Mesenchymal stem cell (in vitro differentiated cells and primary cell): ENCODE data around the gene SIDT1.

ENCODE experiments used
- DNase-seq: peaks from one replicate; pipeline ENCODE4 v3.0.0-alpha.2; 2013
- H2AFZ ChIP-seq: one replicate; pipeline ENCODE4 v1.6.1; 2013; ENCODE audit warnings: low read depth, mild to moderate bottlenecking, control low read depth, inconsistent platforms, low read length, moderate library complexity
- H2AK5ac ChIP-seq: 2 replicates; pipeline ENCODE4 v1.6.1; 2013; ENCODE audit warnings: low read length, moderate library complexity, mild to moderate bottlenecking, inconsistent platforms; ENCODE audit not compliant: severe bottlenecking
- H2BK120ac ChIP-seq: one replicate; pipeline ENCODE4 v1.6.1; 2013; ENCODE audit warnings: low read depth, mild to moderate bottlenecking, inconsistent platforms, low read length, moderate library complexity
- H2BK12ac ChIP-seq, 2 experiments: one replicate each; pipeline ENCODE4 v1.6.1; 2013; ENCODE audit warnings: inconsistent platforms in 2 of 2, low read length in 2 of 2, mild to moderate bottlenecking in 2 of 2, moderate library complexity in 2 of 2, control low read depth in 1 of 2
- H2BK15ac ChIP-seq: one replicate; pipeline ENCODE4 v1.6.1; 2013; ENCODE audit warnings: mild to moderate bottlenecking, low read depth, inconsistent platforms; ENCODE audit not compliant: poor library complexity, severe bottlenecking
- H2BK5ac ChIP-seq: 2 replicates; pipeline ENCODE4 v1.6.1; 2013; ENCODE audit warnings: low read depth, mild to moderate bottlenecking, low read length, control low read depth, inconsistent platforms; ENCODE audit not compliant: poor library complexity, severe bottlenecking
- H3K14ac ChIP-seq, 2 experiments: one replicate each; pipeline ENCODE4 v1.6.1; 2013; ENCODE audit warnings: inconsistent platforms in 2 of 2, low read length in 2 of 2, control low read depth in 1 of 2, mild to moderate bottlenecking in 1 of 2, moderate library complexity in 1 of 2
- H3K18ac ChIP-seq, 2 experiments: one replicate each; pipeline ENCODE4 v1.6.1; 2013; ENCODE audit warnings: inconsistent platforms in 2 of 2, low read length in 2 of 2, control low read depth in 1 of 2, low read depth in 1 of 2, mild to moderate bottlenecking in 1 of 2
- H3K23ac ChIP-seq, 2 experiments: one replicate each; pipeline ENCODE4 v1.6.1; 2013; ENCODE audit warnings: inconsistent platforms in 2 of 2, low read length in 2 of 2, mild to moderate bottlenecking in 2 of 2, moderate library complexity in 2 of 2, control low read depth in 1 of 2
- H3K27ac ChIP-seq: 2 replicates; pipeline ENCODE4 v1.5.1; 2013; ENCODE audit warnings: mild to moderate bottlenecking, moderate library complexity, low read length, control low read depth, inconsistent platforms; ENCODE audit not compliant: poor library complexity, severe bottlenecking
- H3K27me3 ChIP-seq, 2 experiments: 2 replicates each; pipeline versions ENCODE4 v1.6.1 to v1.7.0; 2013; ENCODE audit warnings: low read length in 2 of 2, mild to moderate bottlenecking in 2 of 2, moderate library complexity in 2 of 2, control low read depth in 1 of 2, inconsistent platforms in 1 of 2; ENCODE audit not compliant: control insufficient read depth in 1 of 2, insufficient read depth in 1 of 2
- H3K36me3 ChIP-seq, 2 experiments: 2 replicates each; pipeline versions ENCODE4 v1.6.1 to v1.7.0; 2013; ENCODE audit warnings: low read length in 2 of 2, control low read depth in 1 of 2, inconsistent platforms in 1 of 2, low read depth in 1 of 2, mild to moderate bottlenecking in 1 of 2; ENCODE audit not compliant: insufficient read depth in 2 of 2, control insufficient read depth in 1 of 2
- H3K4ac ChIP-seq, 2 experiments: one replicate each; pipeline ENCODE4 v1.6.1; 2013; ENCODE audit warnings: inconsistent platforms in 2 of 2, low read length in 2 of 2, mild to moderate bottlenecking in 2 of 2, moderate library complexity in 2 of 2, control low read depth in 1 of 2, low read depth in 1 of 2
- H3K4me1 ChIP-seq: 2 replicates; pipeline ENCODE4 v1.6.1; 2013; ENCODE audit warnings: low read depth, low read length, control low read depth; ENCODE audit not compliant: control insufficient read depth, insufficient read depth
- H3K4me2 ChIP-seq: 2 replicates; pipeline ENCODE4 v1.6.1; 2013; ENCODE audit warnings: low read length, mild to moderate bottlenecking, inconsistent platforms; ENCODE audit not compliant: poor library complexity, severe bottlenecking
- H3K4me3 ChIP-seq, 2 experiments: 2 replicates each; pipeline versions ENCODE4 v1.5.1 to v1.7.0; 2013; ENCODE audit warnings: low read length in 2 of 2, mild to moderate bottlenecking in 2 of 2, control low read depth in 1 of 2, low read depth in 1 of 2; ENCODE audit not compliant: insufficient read depth in 1 of 2
- H3K79me1 ChIP-seq: replicated peaks from 2 replicates; pipeline ENCODE4 v1.6.1; 2013; ENCODE audit warnings: mild to moderate bottlenecking, control low read depth, low read length, inconsistent platforms; ENCODE audit not compliant: poor library complexity, severe bottlenecking
- H3K9ac ChIP-seq: 2 replicates; pipeline ENCODE4 v1.7.0; 2013; ENCODE audit warnings: mild to moderate bottlenecking, low read length, moderate library complexity
- H3K9me3 ChIP-seq: 2 replicates; pipeline ENCODE4 v1.7.0; 2013; ENCODE audit warnings: mild to moderate bottlenecking, low read length; ENCODE audit not compliant: control insufficient read depth
- H4K8ac ChIP-seq: one replicate; pipeline ENCODE4 v1.6.1; 2013; ENCODE audit warnings: inconsistent platforms, mild to moderate bottlenecking, low read length, moderate library complexity
- H4K91ac ChIP-seq: one replicate; pipeline ENCODE4 v1.6.1; 2013; ENCODE audit warnings: mild to moderate bottlenecking, low read length, inconsistent platforms
- WGBS: methylation state at CpG from one replicate; pipeline ENCODE4 v1.1.7; 2013; ENCODE audit warnings: mixed read lengths; 5-methylcytosine and 5-hydroxymethylcytosine counted together

SIDT1 gene

GRCh38 chr3:113638910-113639309, 106.6 kb downstream of the SIDT1 start:
- Histone ChIP-seq H4K8ac (no peak overlapping the region), H3K9me3 (peaks cover 8% of the 10 kb centered on the region), H3K36me3 (no peaks in the 10 kb centered on the region), H3K9ac (no peak overlapping the region), H2AFZ (no peak overlapping the region), H3K18ac (no peak overlapping the region), H3K4me2 (no peak overlapping the region), H2BK120ac (no peak overlapping the region), H3K14ac (no peak overlapping the region), H2BK5ac (no peak overlapping the region), H3K4me1 (no peaks in the 10 kb centered on the region), H3K79me1 (no peaks in the 10 kb centered on the region), H3K4me3 (no peak overlapping the region), H3K27me3 (no peaks in the 10 kb centered on the region), H2BK15ac (no peak overlapping the region), H3K4ac (no peak overlapping the region), H2AK5ac (no peak overlapping the region), H3K23ac (no peak overlapping the region), H2BK12ac (no peak overlapping the region), H4K91ac (no peak overlapping the region), H3K27ac (no peak overlapping the region)
- WGBS: no CpG with 5 or more reads among the region's 3 CpGs
- no peak for DNase-seq

GRCh38 chr3:113643583-113643982, 111.2 kb downstream of the SIDT1 start:
- no peak overlapping the region for H2AFZ ChIP-seq
- no peak overlapping the region for H2BK5ac ChIP-seq
- no peak overlapping the region for H2AK5ac ChIP-seq
- H3K23ac ChIP-seq: no peak overlapping the region
- no peak overlapping the region for H3K18ac ChIP-seq
- no peaks in the 10 kb centered on the region for H3K27me3 ChIP-seq
- H3K4ac ChIP-seq: no peak overlapping the region
- 100% methylated on average over 2 of the region's 7 CpGs for WGBS
- no peak overlapping the region for H3K4me2 ChIP-seq
- peak overlapping the region in 1 of 2 experiments; percentile 42 for H3K4me3 ChIP-seq
- H4K8ac ChIP-seq: no peak overlapping the region
- no peak overlapping the region for H4K91ac ChIP-seq
- H2BK12ac ChIP-seq: no peak overlapping the region
- DNase-seq: no peak
- H3K4me1 ChIP-seq: no peaks in the 10 kb centered on the region
- no peak overlapping the region for H3K27ac ChIP-seq
- H2BK120ac ChIP-seq: no peak overlapping the region
- no peak overlapping the region for H3K14ac ChIP-seq
- H3K9ac ChIP-seq: no peak overlapping the region
- H3K79me1 ChIP-seq: no peaks in the 10 kb centered on the region
- H2BK15ac ChIP-seq: no peak overlapping the region
- H3K36me3 ChIP-seq: no peaks in the 10 kb centered on the region
- peaks cover 37% of the 10 kb centered on the region for H3K9me3 ChIP-seq

- Histone ChIP-seq H3K4me2 (no peak overlapping the region), H3K14ac (no peak overlapping the region), H4K91ac (no peak overlapping the region), H3K36me3 (no peaks in the 10 kb centered on the region), H4K8ac (no peak overlapping the region), H2BK120ac (no peak overlapping the region), H2BK12ac (no peak overlapping the region), H3K4me3 (no peak overlapping the region), H3K9ac (no peak overlapping the region), H2BK5ac (no peak overlapping the region), H3K4ac (no peak overlapping the region), H3K23ac (no peak overlapping the region), H3K9me3 (peaks cover 33% of the 10 kb centered on the region), H3K18ac (no peak overlapping the region), H2AFZ (no peak overlapping the region), H2BK15ac (no peak overlapping the region), H3K4me1 (no peaks in the 10 kb centered on the region), H2AK5ac (no peak overlapping the region), H3K27me3 (no peaks in the 10 kb centered on the region), H3K79me1 (no peaks in the 10 kb centered on the region), H3K27ac (no peak overlapping the region)
- no peak for DNase-seq
Observed at GRCh38 chr3:113648524-113648923, 116.2 kb downstream of the SIDT1 start.

DNA sequence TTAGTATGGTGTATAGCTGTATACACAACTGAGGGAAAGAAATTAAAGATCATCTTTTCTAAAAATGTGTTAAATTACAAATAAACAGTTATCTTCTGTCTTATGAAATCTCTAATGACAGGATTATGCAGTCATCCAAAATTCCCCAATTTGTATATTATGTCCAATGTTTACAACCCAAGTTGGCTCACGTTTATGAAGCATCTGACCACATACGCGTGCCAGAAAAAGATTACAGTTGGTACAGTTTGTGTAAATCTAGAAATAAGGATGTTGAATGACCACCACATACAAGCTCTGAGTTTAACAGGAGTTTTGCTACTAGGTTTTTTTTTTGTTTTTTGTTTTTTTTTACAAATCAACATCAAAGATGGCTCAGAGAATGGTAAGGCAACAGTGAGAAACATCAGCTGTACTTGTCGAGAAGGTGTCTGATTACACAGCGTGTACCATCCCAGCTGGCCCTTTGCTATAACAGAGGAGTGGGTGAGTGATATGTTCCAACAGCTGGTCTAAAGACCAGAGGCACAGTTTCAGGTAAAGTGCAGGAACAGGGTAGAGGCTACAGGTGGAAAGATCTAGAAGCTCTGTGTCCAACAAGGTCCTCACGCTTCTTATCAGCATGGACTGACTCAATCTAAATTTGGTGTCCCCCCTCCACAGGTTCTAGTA, 117.0 kb downstream of the SIDT1 start:
- Histone ChIP-seq H2BK120ac (no peak overlapping the region), H3K27ac (no peak overlapping the region), H3K4me1 (no peaks in the 10 kb centered on the region), H3K4ac (no peak overlapping the region), H3K18ac (no peak overlapping the region), H4K8ac (no peak overlapping the region), H3K9me3 (peaks cover 25% of the 10 kb centered on the region), H3K23ac (no peak overlapping the region), H3K14ac (no peak overlapping the region), H2BK15ac (no peak overlapping the region), H2AK5ac (no peak overlapping the region), H4K91ac (no peak overlapping the region), H2BK5ac (no peak overlapping the region), H3K9ac (no peak overlapping the region), H3K4me2 (no peak overlapping the region), H2AFZ (no peak overlapping the region), H3K36me3 (no peaks in the 10 kb centered on the region), H2BK12ac (no peak overlapping the region), H3K27me3 (no peaks in the 10 kb centered on the region), H3K4me3 (no peak overlapping the region), H3K79me1 (no peaks in the 10 kb centered on the region)
- no peak for DNase-seq
- WGBS: 94% methylated on average over 6 of the region's 6 CpGs
